Activated naive CD4-positive, alpha-beta T cell treated with anti-CD3 and anti-CD28 coated beads, Interleukin-2, amount 50 U/mL, for 16 hours (primary cell): ENCODE measurements around the gene PHRF1.

Experiments used
- DNase-seq: peaks from one replicate; pipeline ENCODE4 v3.0.0-alpha.2; 2020

The PHRF1 gene

DNA sequence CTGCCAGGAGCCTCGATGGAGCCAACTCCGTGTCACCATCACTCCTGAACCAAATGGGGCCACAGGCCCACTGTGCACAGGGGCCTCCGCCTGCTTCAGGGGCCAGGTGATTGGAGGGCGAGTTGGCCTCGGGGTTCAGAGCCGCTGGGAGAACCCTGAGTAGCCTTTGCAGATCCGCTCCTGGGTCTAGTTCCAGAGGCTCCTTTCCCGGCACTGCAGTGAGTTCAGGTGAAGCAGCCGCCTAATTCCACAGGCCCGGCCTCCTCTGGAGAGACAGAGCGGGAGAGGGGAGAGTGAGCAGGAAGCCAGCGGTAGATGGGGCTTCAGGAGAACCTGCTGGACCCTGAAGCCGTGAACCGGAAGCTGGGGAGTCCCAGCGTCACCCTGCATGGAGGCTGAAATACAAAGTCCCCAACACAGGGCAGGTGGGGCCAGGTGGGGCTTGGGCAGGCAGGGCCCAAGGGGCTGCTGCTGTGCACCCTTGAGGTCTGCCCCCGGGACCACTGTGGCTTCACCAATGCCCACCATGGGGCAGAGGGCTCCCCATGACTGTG lies 83.3 kb downstream of the PHRF1 start:
- no peak for DNase-seq

DNA sequence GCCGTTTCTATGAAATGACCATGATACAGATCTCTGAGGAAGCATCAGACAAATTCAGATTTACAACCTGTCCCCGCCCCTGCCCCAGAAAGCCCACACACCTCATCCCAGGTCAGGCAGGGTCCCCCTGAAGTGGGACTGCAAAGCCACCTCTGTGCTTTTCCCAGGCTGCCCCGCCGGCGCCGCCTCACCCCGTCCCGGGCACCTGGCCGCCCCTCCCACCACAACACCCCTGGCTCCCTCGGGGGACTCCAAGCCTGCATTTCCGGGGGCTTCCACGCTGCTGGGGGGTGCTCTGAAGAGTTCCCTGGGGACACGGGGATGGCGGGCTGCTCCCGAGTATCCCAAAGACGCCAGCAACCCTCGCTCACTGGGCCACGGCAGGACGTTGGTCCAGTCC lies 84.0 kb downstream of the PHRF1 start:
- DNase-seq, result no peak

DNA sequence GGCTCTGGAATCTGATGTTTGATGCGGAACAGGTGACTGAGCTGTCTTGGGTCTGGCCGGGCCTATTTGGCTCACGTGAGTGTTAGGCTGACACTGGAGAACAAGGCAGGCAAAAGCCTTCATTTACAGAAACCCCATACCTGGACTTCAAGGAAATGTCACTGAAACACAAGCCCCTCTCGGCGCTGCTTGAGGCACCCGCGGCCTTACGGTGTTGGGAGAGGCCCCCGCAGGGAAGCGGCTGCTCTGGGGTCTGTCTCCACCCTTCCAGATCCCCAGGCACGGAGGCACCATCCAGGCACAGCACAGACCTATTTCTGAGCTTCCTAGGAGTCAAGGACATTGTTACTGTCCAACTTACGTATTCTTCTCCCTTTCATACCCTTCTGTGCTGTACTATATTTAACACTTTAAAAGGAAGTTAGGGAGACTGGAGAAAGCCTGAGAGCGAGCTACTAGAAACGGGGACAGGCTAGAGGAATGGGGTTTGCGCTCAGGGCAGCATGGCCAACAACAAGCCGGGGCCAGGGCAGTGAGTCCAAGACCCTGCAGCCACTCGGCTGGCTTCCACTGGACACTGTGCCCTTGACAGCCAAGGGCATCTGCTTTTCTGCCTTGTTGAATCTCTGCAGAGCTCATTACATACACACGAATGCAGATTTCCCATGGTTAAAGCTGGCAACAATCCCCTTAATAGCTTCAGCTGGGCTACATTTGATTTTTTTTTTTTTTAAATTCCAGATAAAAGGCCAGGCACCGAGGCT lies 84.6 kb downstream of the PHRF1 start:
- DNase-seq, result no peak
